ENCODE results near the gene PRDX5.

PRDX5 gene

GRCh38 chr11:64362339-64362738, 44.4 kb downstream of the PRDX5 start:
- no peak for DNase-seq (ENCODE audit: low read depth in 2 of 2)

- DNase-seq (ENCODE audit: low read depth in 2 of 2), result no peak
These were observed 46.5 kb downstream of the PRDX5 start for GRCh38 chr11:64364435-64364834.

- no peak for DNase-seq (ENCODE audit: low read depth in 2 of 2)
These were observed 47.0 kb downstream of the PRDX5 start for GRCh38 chr11:64364911-64365310.

GRCh38 chr11:64366751-64367150, 48.8 kb downstream of the PRDX5 start:
- DNase-seq (ENCODE audit: low read depth in 2 of 2), result no peak

GRCh38 chr11:64367931-64368672, 50.2 kb downstream of the PRDX5 start:
- no peak for DNase-seq (ENCODE audit: low read depth in 2 of 2)

GRCh38 chr11:64368673-64369074, 50.8 kb downstream of the PRDX5 start:
- DNase-seq (ENCODE audit: low read depth in 2 of 2), result no peak

- DNase-seq (ENCODE audit: low read depth in 2 of 2), result no peak
These were observed 51.8 kb downstream of the PRDX5 start for GRCh38 chr11:64369440-64370421.

- no peak for DNase-seq (ENCODE audit: low read depth in 2 of 2)
These were observed 53.3 kb downstream of the PRDX5 start for GRCh38 chr11:64371201-64371600.
